Endothelial cell of umbilical vein (primary cell): ENCODE measurements around the gene KLC4.

Experiments
- CTCF ChIP-seq, 2 donors: IDR thresholded peaks; 1 replicate in 1 of 2; 2 replicates in 1 of 2; pipeline ENCODE4 v1.5.1; 2011; ENCODE audit warnings: low read length in 2 of 2, mild to moderate bottlenecking in 2 of 2, moderate library complexity in 2 of 2, control low read depth in 1 of 2, inconsistent platforms in 1 of 2, low read depth in 1 of 2; ENCODE audit not compliant: insufficient read depth in 1 of 2; ENCODE audit errors: extremely low read depth in 1 of 2
- EZH2 ChIP-seq: IDR thresholded peaks from 2 replicates; pipeline ENCODE4 v1.6.1; 2012; ENCODE audit warnings: borderline replicate concordance, low read depth, mild to moderate bottlenecking, moderate library complexity, low read length, inconsistent platforms; ENCODE audit not compliant: severe bottlenecking
- JUN ChIP-seq: IDR thresholded peaks from 2 replicates; pipeline ENCODE4 v1.6.1; 2011; ENCODE audit warnings: borderline replicate concordance, low read depth; ENCODE audit not compliant: insufficient read length, insufficient read depth
- MAX ChIP-seq: IDR thresholded peaks from 2 replicates; pipeline ENCODE4 v1.6.1; 2011; ENCODE audit not compliant: insufficient read depth, insufficient read length
- MYC ChIP-seq: IDR thresholded peaks from one replicate; pipeline ENCODE4 v1.6.1; 2011; ENCODE audit warnings: mild to moderate bottlenecking, low read depth, low read length
- POLR2A ChIP-seq: IDR thresholded peaks from 2 replicates; pipeline ENCODE4 v1.6.1; 2012; ENCODE audit warnings: low read depth, mild to moderate bottlenecking, control low read depth, low read length
- POLR2AphosphoS5 ChIP-seq: IDR thresholded peaks from 2 replicates; pipeline ENCODE4 v1.6.1; 2012; ENCODE audit warnings: low read depth, mild to moderate bottlenecking, control low read depth, low read length, moderate library complexity; ENCODE audit not compliant: insufficient read depth

- TF ChIP-seq JUN (no peak), MAX (no peak), POLR2A (no peak), CTCF (IDR thresholded peaks at IDR 0.05; ENCODE audit: extremely low read depth in 1 of 2, insufficient read depth in 1 of 2, low read depth in 1 of 2, low read length in 2 of 2) (no peak), EZH2 (no peak), POLR2AphosphoS5 (no peak), MYC (no peak)
Measured at GRCh38 chr6:43036712-43037111, 22.7 kb upstream of the KLC4 start.
